Activated CD8-positive, alpha-beta T cell treated with anti-CD3 and anti-CD28 coated beads, Interleukin-2, amount 10 ng/mL, durations not matched to agents 7 days and 5 days (primary cell): ENCODE measurements around the gene TTC28. TPM values are rescaled to one million over a fixed set of nuclear protein-coding genes. Genes with fewer than 3 reads are reported as not detected.

Experiments used
- ATAC-seq: fragments of 150-1000 bp; cut with Tn5 transposase; one replicate; pipeline ENCODE4 v1.10.0; 2021; ENCODE audit warnings: moderate library complexity
- CTCF ChIA-PET: fragments of 350-600 bp; sonication (Branson Sonifier 250); formaldehyde crosslinking; loops from one replicate; lab custom pipeline; 2021; ENCODE audit warnings: antibody characterized with exemption; lab: Charles Lee
- POLR2A ChIA-PET: fragments of 350-600 bp; sonication (Branson Sonifier 250); formaldehyde crosslinking; loops from one replicate; lab custom pipeline; 2021; ENCODE audit warnings: antibody characterized with exemption; lab: Charles Lee
- DNase-seq: peaks from one replicate; pipeline ENCODE4 v3.0.0-alpha.2; 2020
- H3K27ac Mint-ChIP-seq: one replicate; pipeline ENCODE4 v1.8.0; 2021; ENCODE audit warnings: mild to moderate bottlenecking, mixed read lengths
- H3K27me3 Mint-ChIP-seq: one replicate; pipeline ENCODE4 v1.8.0; 2021; ENCODE audit warnings: low read depth, mixed read lengths
- H3K36me3 Mint-ChIP-seq: one replicate; pipeline ENCODE4 v1.8.0; 2021; ENCODE audit warnings: low read depth, mixed read lengths
- H3K4me1 Mint-ChIP-seq: one replicate; pipeline ENCODE4 v1.8.0; 2021; ENCODE audit warnings: low read depth, mixed read lengths
- H3K4me3 Mint-ChIP-seq: one replicate; pipeline ENCODE4 v1.8.0; 2021; ENCODE audit warnings: mild to moderate bottlenecking, mixed read lengths
- H3K9me3 Mint-ChIP-seq: one replicate; pipeline ENCODE4 v1.8.0; 2022; ENCODE audit warnings: mixed read lengths; ENCODE audit not compliant: insufficient read depth
- total RNA-seq, 2 experiments: library from RNA; stranded (reverse); gene quantifications; one replicate each; pipeline ENCODE4 v1.2.3, GENCODE V29; 2021

TTC28 gene
- total RNA-seq, 2 experiments from 2014 or later = 0.18 to 0.23 TPM

- Mint-ChIP-seq H3K36me3 (no peaks in the 10 kb centered on the region), H3K4me3 (no peak overlapping the region), H3K27ac (no peak overlapping the region), H3K4me1 (no peaks in the 10 kb centered on the region), H3K9me3 (no peaks in the 10 kb centered on the region), H3K27me3 (no peaks in the 10 kb centered on the region)
- no peak for ATAC-seq
- ChIA-PET CTCF (no interaction called here), POLR2A (no interaction called here)
- DNase-seq = no peak
These were observed 682.1 kb downstream of the TTC28 start for GRCh38 chr22:27997538-27997937.

GRCh38 chr22:27996981-27997380, 682.7 kb downstream of the TTC28 start:
- no peaks in the 10 kb centered on the region for H3K9me3 Mint-ChIP-seq
- CTCF ChIA-PET = interaction anchor here (1.8 kb wide), 1 partner anchor 115 kb away, joined by 3 read pairs; no protein-coding TSS in a partner anchor
- H3K27me3 Mint-ChIP-seq = no peaks in the 10 kb centered on the region
- no peak overlapping the region for H3K27ac Mint-ChIP-seq
- no peaks in the 10 kb centered on the region for H3K36me3 Mint-ChIP-seq
- ATAC-seq = no peak
- no peak overlapping the region for H3K4me3 Mint-ChIP-seq
- no peak for DNase-seq
- no peaks in the 10 kb centered on the region for H3K4me1 Mint-ChIP-seq
- POLR2A ChIA-PET = no interaction called here

GRCh38 chr22:27996529-27996925, 683.1 kb downstream of the TTC28 start:
- H3K4me3 Mint-ChIP-seq = no peak overlapping the region
- no peak overlapping the region for H3K27ac Mint-ChIP-seq
- ATAC-seq = no peak
- POLR2A ChIA-PET = no interaction called here
- CTCF ChIA-PET = interaction anchor here (1.8 kb wide), 1 partner anchor 115 kb away, joined by 3 read pairs; no protein-coding TSS in a partner anchor
- no peaks in the 10 kb centered on the region for H3K4me1 Mint-ChIP-seq
- no peaks in the 10 kb centered on the region for H3K27me3 Mint-ChIP-seq
- H3K36me3 Mint-ChIP-seq = no peaks in the 10 kb centered on the region
- DNase-seq = no peak
- H3K9me3 Mint-ChIP-seq = no peaks in the 10 kb centered on the region

- POLR2A ChIA-PET = no interaction called here
- Mint-ChIP-seq H3K9me3 (no peaks in the 10 kb centered on the region), H3K27ac (no peak overlapping the region), H3K36me3 (no peaks in the 10 kb centered on the region), H3K4me3 (no peak overlapping the region), H3K27me3 (no peaks in the 10 kb centered on the region), H3K4me1 (no peaks in the 10 kb centered on the region)
- CTCF ChIA-PET = interaction anchor here (1.8 kb wide), 1 partner anchor 114 kb away, joined by 3 read pairs; no protein-coding TSS in a partner anchor
- DNase-seq (no peak), ATAC-seq (no peak)
These were observed 683.7 kb downstream of the TTC28 start for GRCh38 chr22:27995801-27996528.

GRCh38 chr22:27994481-27995331, 684.9 kb downstream of the TTC28 start:
- H3K27me3 Mint-ChIP-seq = no peaks in the 10 kb centered on the region
- H3K4me1 Mint-ChIP-seq = no peaks in the 10 kb centered on the region
- no peaks in the 10 kb centered on the region for H3K9me3 Mint-ChIP-seq
- ATAC-seq = no peak
- ChIA-PET POLR2A (no interaction called here), CTCF (no interaction called here)
- DNase-seq = no peak
- H3K4me3 Mint-ChIP-seq = no peak overlapping the region
- H3K36me3 Mint-ChIP-seq = no peaks in the 10 kb centered on the region
- no peak overlapping the region for H3K27ac Mint-ChIP-seq

- ChIA-PET CTCF (no interaction called here), POLR2A (no interaction called here)
- Mint-ChIP-seq H3K4me1 (peaks cover under 1% of the 10 kb centered on the region), H3K27ac (no peak overlapping the region), H3K27me3 (no peaks in the 10 kb centered on the region), H3K4me3 (no peak overlapping the region), H3K36me3 (no peaks in the 10 kb centered on the region), H3K9me3 (no peaks in the 10 kb centered on the region)
- DNase-seq (no peak), ATAC-seq (no peak)
These were observed 685.8 kb downstream of the TTC28 start for GRCh38 chr22:27993774-27994350.

GRCh38 chr22:27993201-27993635, 686.4 kb downstream of the TTC28 start:
- ChIA-PET CTCF (no interaction called here), POLR2A (no interaction called here)
- no peaks in the 10 kb centered on the region for H3K9me3 Mint-ChIP-seq
- H3K4me1 Mint-ChIP-seq = peaks cover 3% of the 10 kb centered on the region
- DNase-seq (no peak), ATAC-seq (no peak)
- H3K36me3 Mint-ChIP-seq = no peaks in the 10 kb centered on the region
- no peak overlapping the region for H3K27ac Mint-ChIP-seq
- H3K4me3 Mint-ChIP-seq = no peak overlapping the region
- no peaks in the 10 kb centered on the region for H3K27me3 Mint-ChIP-seq

GRCh38 chr22:27992294-27993165, 687.1 kb downstream of the TTC28 start:
- ATAC-seq = no peak
- H3K27ac Mint-ChIP-seq = no peak overlapping the region
- no peak overlapping the region for H3K4me3 Mint-ChIP-seq
- ChIA-PET CTCF (no interaction called here), POLR2A (no interaction called here)
- peaks cover 6% of the 10 kb centered on the region for H3K4me1 Mint-ChIP-seq
- H3K9me3 Mint-ChIP-seq = no peaks in the 10 kb centered on the region
- no peak for DNase-seq
- H3K27me3 Mint-ChIP-seq = no peaks in the 10 kb centered on the region
- no peaks in the 10 kb centered on the region for H3K36me3 Mint-ChIP-seq

- CTCF ChIA-PET = interaction anchor here (1.6 kb wide), 1 partner anchor 111 kb away, joined by 3 read pairs; no protein-coding TSS in a partner anchor
- H3K27ac Mint-ChIP-seq = no peak overlapping the region
- POLR2A ChIA-PET = no interaction called here
- H3K27me3 Mint-ChIP-seq = no peaks in the 10 kb centered on the region
- DNase-seq = no peak
- H3K36me3 Mint-ChIP-seq = no peaks in the 10 kb centered on the region
- H3K9me3 Mint-ChIP-seq = no peaks in the 10 kb centered on the region
- peaks cover 9% of the 10 kb centered on the region for H3K4me1 Mint-ChIP-seq
- no peak for ATAC-seq
- H3K4me3 Mint-ChIP-seq = no peak overlapping the region
These were observed 687.9 kb downstream of the TTC28 start for GRCh38 chr22:27991586-27992293.

- Mint-ChIP-seq H3K27me3 (no peaks in the 10 kb centered on the region), H3K4me3 (no peak overlapping the region), H3K27ac (no peak overlapping the region), H3K4me1 (peaks cover 9% of the 10 kb centered on the region), H3K36me3 (no peaks in the 10 kb centered on the region), H3K9me3 (no peaks in the 10 kb centered on the region)
- POLR2A ChIA-PET = no interaction called here
- ATAC-seq (no peak), DNase-seq (no peak)
- CTCF ChIA-PET = interaction anchor here (1.6 kb wide), 1 partner anchor 110 kb away, joined by 3 read pairs; no protein-coding TSS in a partner anchor
These were observed 688.8 kb downstream of the TTC28 start for GRCh38 chr22:27990879-27991278.

GRCh38 chr22:27990451-27990840, 689.2 kb downstream of the TTC28 start:
- Mint-ChIP-seq H3K36me3 (no peaks in the 10 kb centered on the region), H3K4me1 (peaks cover 9% of the 10 kb centered on the region), H3K27ac (no peak overlapping the region), H3K4me3 (no peak overlapping the region), H3K27me3 (no peaks in the 10 kb centered on the region), H3K9me3 (no peaks in the 10 kb centered on the region)
- POLR2A ChIA-PET = no interaction called here
- DNase-seq (no peak), ATAC-seq (no peak)
- CTCF ChIA-PET = interaction anchor here (1.6 kb wide), 2 partner anchors 104 to 110 kb away, joined by 3 to 4 read pairs; no protein-coding TSS in a partner anchor
